H1 (cell line): ENCODE measurements around the gene ABCF3. TPM values are rescaled to one million over a fixed set of nuclear protein-coding genes. Genes with fewer than 3 reads are reported as not detected.

Experiments used
- CTCF ChIA-PET: fragments of 300-600 bp; sonication (Branson Sonifier 250); formaldehyde crosslinking; loops from one replicate; lab custom pipeline; 2021; ENCODE audit not compliant: partially characterized antibody; lab: Charles Lee
- POLR2A ChIA-PET: fragments of 300-600 bp; sonication (Branson Sonifier 250); formaldehyde crosslinking; loops from one replicate; lab custom pipeline; 2021; ENCODE audit warnings: inconsistent platforms; ENCODE audit not compliant: partially characterized antibody; lab: Charles Lee
- DNase-seq, 2 experiments: peaks; one replicate each; pipeline versions ENCODE4 v3.0.0 to v3.0.0-alpha.2; 2010 to 2022; ENCODE audit warnings: low spot score in 2 of 2, low read depth in 1 of 2, mixed read lengths in 1 of 2
- FAIRE-seq: peaks from 2 replicates; lab custom pipeline; 2011; peaks lifted over from hg19 to GRCh38; lab: Jason Lieb, UNC
- H2AFZ ChIP-seq: 2 replicates; pipeline ENCODE4 v1.8.1; 2012; ENCODE audit warnings: low read length, inconsistent platforms
- H2AK5ac ChIP-seq: 2 replicates; pipeline ENCODE4 v1.6.1; 2013; ENCODE audit warnings: low read depth, low read length
- H2BK120ac ChIP-seq: replicated peaks from 2 replicates; pipeline ENCODE3; 2013; ENCODE audit warnings: low read depth, low read length, inconsistent platforms
- H2BK12ac ChIP-seq: 2 replicates; pipeline ENCODE4 v1.6.1; 2013; ENCODE audit warnings: low read depth, low read length
- H2BK15ac ChIP-seq: 2 replicates; pipeline ENCODE4 v1.6.1; 2013; ENCODE audit warnings: low read length
- H2BK20ac ChIP-seq: 2 replicates; pipeline ENCODE4 v1.6.1; 2013; ENCODE audit warnings: low read length
- H2BK5ac ChIP-seq: 2 replicates; pipeline ENCODE4 v1.6.1; 2013; ENCODE audit warnings: low read depth, low read length
- H3K14ac ChIP-seq: 2 replicates; pipeline ENCODE4 v1.6.1; 2013; ENCODE audit warnings: inconsistent platforms; ENCODE audit not compliant: insufficient read length
- H3K18ac ChIP-seq: 2 replicates; pipeline ENCODE4 v1.6.1; 2013; ENCODE audit warnings: low read length; ENCODE audit errors: extremely low read depth
- H3K23ac ChIP-seq: 2 replicates; pipeline ENCODE4 v1.6.1; 2013; ENCODE audit warnings: inconsistent platforms; ENCODE audit not compliant: insufficient read length
- H3K23me2 ChIP-seq: 2 replicates; pipeline ENCODE4 v1.6.1; 2013; ENCODE audit warnings: low read depth, low read length
- H3K27ac ChIP-seq: 2 replicates; pipeline ENCODE4 v1.6.1; 2011; ENCODE audit warnings: low read depth, low read length, inconsistent platforms
- H3K27me3 ChIP-seq, 4 experiments: replicated peaks in 1 of 4; 1 replicate in 1 of 4; 2 replicates in 3 of 4; pipeline versions ENCODE4 v1.6.1 to v1.8.1; 2011 to 2013; ENCODE audit warnings: low read length in 3 of 4, mild to moderate bottlenecking in 3 of 4, inconsistent platforms in 2 of 4, mixed read lengths in 2 of 4, moderate library complexity in 1 of 4; ENCODE audit not compliant: control insufficient read depth in 3 of 4, insufficient read depth in 3 of 4; ENCODE audit errors: extremely low read depth in 1 of 4
- H3K36me3 ChIP-seq, 4 experiments: 2 replicates each; pipeline versions ENCODE4 v1.6.1 to v1.8.1; 2011 to 2013; ENCODE audit warnings: mild to moderate bottlenecking in 4 of 4, low read length in 3 of 4, moderate library complexity in 2 of 4, control low read depth in 1 of 4, inconsistent platforms in 1 of 4; ENCODE audit not compliant: insufficient read depth in 4 of 4, control insufficient read depth in 2 of 4
- H3K4ac ChIP-seq: replicated peaks from 2 replicates; pipeline ENCODE3; 2013; ENCODE audit warnings: low read length, low read depth, mixed read lengths, inconsistent platforms; ENCODE audit not compliant: insufficient read length
- H3K4me1 ChIP-seq, 4 experiments: replicated peaks in 1 of 4; 1 replicate in 1 of 4; 2 replicates in 3 of 4; pipeline versions ENCODE4 v1.6.1 to v1.8.1; 2011 to 2013; ENCODE audit warnings: low read length in 3 of 4, inconsistent platforms in 2 of 4, mixed read lengths in 1 of 4; ENCODE audit not compliant: insufficient read depth in 4 of 4, control insufficient read depth in 3 of 4
- H3K4me2 ChIP-seq, 2 experiments: 2 replicates each; pipeline versions ENCODE4 v1.6.1 to v1.8.1; 2011 to 2013; ENCODE audit warnings: low read depth in 2 of 2, low read length in 2 of 2, control low read depth in 1 of 2, inconsistent platforms in 1 of 2, mild to moderate bottlenecking in 1 of 2; ENCODE audit not compliant: insufficient read depth in 1 of 2
- H3K4me3 ChIP-seq, 4 experiments: fragments of 200-600, 300-600 bp in 1 of 4; sonication (generic), shearing (Covaris generic), sonication (Bioruptor Twin) in 1 of 4; 2 replicates each; pipeline versions ENCODE4 v1.5.1 to v1.8.1; 2011 to 2016; ENCODE audit warnings: low read length in 4 of 4, low read depth in 3 of 4, control low read depth in 2 of 4, inconsistent platforms in 2 of 4, mild to moderate bottlenecking in 2 of 4, mixed read lengths in 1 of 4, moderate library complexity in 1 of 4; ENCODE audit not compliant: insufficient read depth in 2 of 4; ENCODE audit errors: extremely low read depth in 1 of 4
- H3K56ac ChIP-seq: replicated peaks from 2 replicates; pipeline ENCODE3; 2013; ENCODE audit warnings: low read depth, mild to moderate bottlenecking, mixed read lengths, low read length, inconsistent platforms; ENCODE audit not compliant: insufficient read length
- H3K79me1 ChIP-seq: 2 replicates; pipeline ENCODE4 v1.6.1; 2013; ENCODE audit warnings: low read depth, low read length, control low read depth
- H3K79me2 ChIP-seq, 2 experiments: 2 replicates each; pipeline versions ENCODE4 v1.6.1 to v1.8.1; 2012 to 2013; ENCODE audit warnings: low read length in 2 of 2, mild to moderate bottlenecking in 2 of 2, inconsistent platforms in 1 of 2; ENCODE audit not compliant: insufficient read depth in 2 of 2, control insufficient read depth in 1 of 2
- H3K9ac ChIP-seq, 4 experiments: replicated peaks in 1 of 4; 1 replicate in 1 of 4; 2 replicates in 3 of 4; pipeline versions ENCODE4 v1.6.1 to v1.8.1; 2011 to 2013; ENCODE audit warnings: low read depth in 3 of 4, low read length in 3 of 4, control low read depth in 2 of 4, mild to moderate bottlenecking in 2 of 4, moderate library complexity in 2 of 4, inconsistent platforms in 1 of 4; ENCODE audit errors: extremely low read depth in 1 of 4
- H3K9me3 ChIP-seq, 2 experiments: 2 replicates each; pipeline versions ENCODE4 v1.6.1 to v1.8.1; 2012 to 2013; ENCODE audit warnings: mild to moderate bottlenecking in 2 of 2, moderate library complexity in 2 of 2, control low read depth in 1 of 2, inconsistent platforms in 1 of 2, low read depth in 1 of 2, low read length in 1 of 2, mixed read lengths in 1 of 2; ENCODE audit not compliant: insufficient read depth in 2 of 2
- H4K20me1 ChIP-seq, 2 experiments: replicated peaks in 1 of 2; 2 replicates each; pipeline versions ENCODE3 to v1.8.1; 2011 to 2013; ENCODE audit warnings: inconsistent platforms in 2 of 2, low read length in 2 of 2, mild to moderate bottlenecking in 1 of 2; ENCODE audit not compliant: insufficient read depth in 2 of 2, control insufficient read depth in 1 of 2
- H4K5ac ChIP-seq: 2 replicates; pipeline ENCODE4 v1.6.1; 2013; ENCODE audit warnings: low read length, low read depth, mixed read lengths, inconsistent platforms; ENCODE audit not compliant: insufficient read length
- H4K8ac ChIP-seq: 2 replicates; pipeline ENCODE4 v1.8.0; 2013; ENCODE audit warnings: mild to moderate bottlenecking, moderate library complexity, low read length, inconsistent platforms; ENCODE audit not compliant: insufficient read depth; ENCODE audit errors: extremely low read depth
- H4K91ac ChIP-seq: replicated peaks from 2 replicates; pipeline ENCODE3; 2013; ENCODE audit warnings: low read length, mixed read lengths, inconsistent platforms; ENCODE audit not compliant: insufficient read length
- SUZ12 ChIP-seq: fragments of 200-600 bp; sonication (generic); IDR thresholded peaks from 2 replicates; pipeline ENCODE4 v1.6.1; 2012; ENCODE audit warnings: mild to moderate bottlenecking, inconsistent platforms, low read length, moderate library complexity, mixed read lengths
- WGBS, 2 experiments: shearing (Covaris generic) in 1 of 2; methylation state at CpG; one replicate each; pipeline versions ENCODE4 v1.1.6 to v1.1.7; 2013 to 2015; ENCODE audit warnings: low lambda C conversion rate in 2 of 2, mixed read lengths in 2 of 2, inconsistent platforms in 1 of 2, low coverage in 1 of 2, missing lambda C conversion rate in 1 of 2; ENCODE audit not compliant: insufficient replicate concordance in 2 of 2, insufficient coverage in 1 of 2, insufficient read length in 1 of 2; ENCODE audit errors: extremely low coverage in 1 of 2, missing lambda C conversion rate in 1 of 2; 5-methylcytosine and 5-hydroxymethylcytosine counted together
- polyA plus RNA-seq, 7 experiments: library from polyadenylated mRNA; depleted of rRNA in 3 of 7; stranded (reverse) in 5 of 7; unstranded in 2 of 7; fragments of >200 nt in 5 of 7; fragments of 200-250 nt in 2 of 7; gene quantifications; 1 replicate in 5 of 7; 2 replicates in 1 of 7; 4 replicates in 1 of 7; pipeline versions ENCODE4 v1.2.1 to v1.2.3, GENCODE V29; 2011 to 2013; ENCODE audit warnings: missing spikeins in 2 of 7, mixed read lengths in 2 of 7
- total RNA-seq: library from RNA; stranded (reverse); fragmentation: NEBNext Ultra II Directional; extraction: Animal tissue kit (Norgen Biotek cat#: 25700); gene quantifications from 2 replicates; pipeline ENCODE4 v1.2.1, GENCODE V29; 2021
- TF ChIP-seq, protein P1 (sequence below), 3 experiments: IDR thresholded peaks; 1 replicate in 2 of 3; 2 replicates in 1 of 3; pipeline versions ENCODE4 v1.5.1 to v1.6.1; 2011; ENCODE audit warnings: low read length in 3 of 3, mild to moderate bottlenecking in 3 of 3, inconsistent platforms in 2 of 3, low read depth in 1 of 3, moderate library complexity in 1 of 3; ENCODE audit not compliant: insufficient read depth in 1 of 3; ENCODE audit errors: control extremely low read depth in 1 of 3
- TF ChIP-seq, protein P2 (sequence below): IDR thresholded peaks from 2 replicates; pipeline ENCODE4 v1.6.1; 2012; ENCODE audit warnings: low read length, inconsistent platforms

Gene ABCF3
- total and polyA plus RNA-seq, 2 of the 8 experiments (the other 6 are each of a cell fraction or from before 2014, with no cell fraction given), result 51.6 to 57.8 TPM

DNA sequence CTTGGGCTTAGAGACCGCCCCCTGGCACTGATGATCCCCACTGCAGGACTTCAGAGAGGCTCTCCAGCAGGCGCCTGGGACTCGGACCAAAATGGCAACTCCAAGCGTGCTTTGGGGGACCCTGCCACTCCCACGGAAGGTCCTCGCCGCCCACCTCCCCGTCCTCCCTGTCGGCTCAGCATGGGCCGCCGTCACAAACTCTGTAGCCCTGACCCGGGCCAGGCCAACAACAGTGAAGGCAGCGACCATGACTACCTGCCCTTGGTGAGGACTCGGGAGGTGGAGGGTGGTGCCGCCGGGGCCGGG lies 55.1 kb downstream of the ABCF3 start:
- Histone ChIP-seq H2AK5ac (no peak overlapping the region), H3K4me3 (peak overlapping the region in 3 of 4 experiments; percentile 26 to 54 (median 42); a peak in 5 of 8 replicates), H3K4me2 (peak overlapping the region; percentile 37 to 82), H4K8ac (no peak overlapping the region), H3K4me1 (peaks cover 0 to 5% (median 1%) of the 10 kb centered on the region in 4 experiments; a peak in 4 of 7 replicates), H2BK120ac (no peak overlapping the region), H3K23me2 (no peaks in the 10 kb centered on the region; the same call in 1 of the 2 replicates), H3K79me1 (peaks cover 2% of the 10 kb centered on the region), H2BK12ac (no peak overlapping the region), H4K91ac (no peak overlapping the region), H3K9ac (no peak overlapping the region), H3K79me2 (no peaks in the 10 kb centered on the region), H2AFZ (no peak overlapping the region), H3K27ac (no peak overlapping the region), H3K9me3 (no peaks in the 10 kb centered on the region), H3K18ac (no peak overlapping the region), H4K20me1 (peaks cover 8 to 16% of the 10 kb centered on the region in 2 experiments), H3K23ac (no peak overlapping the region), H3K56ac (no peak overlapping the region), H3K27me3 (no peaks in the 10 kb centered on the region; a peak in 2 of 7 replicates), H2BK15ac (no peak overlapping the region), H3K4ac (no peak overlapping the region), H2BK20ac (no peak overlapping the region), H4K5ac (no peak overlapping the region), H3K36me3 (peaks cover 13 to 34% (median 23%) of the 10 kb centered on the region in 4 experiments; a peak in 7 of 8 replicates), H2BK5ac (no peak overlapping the region), H3K14ac (no peak overlapping the region)
- CTCF ChIA-PET, result interaction anchor here (0.6 to 8.9 kb wide), 19 partner anchors 9 to 353 kb away, joined by 3 to 183 read pairs (median 4); partner anchors contain the start of genes EEF1AKMT4 and VWA5B2
- 36% methylated on average over 12 of the region's 17 CpGs; no CpG with 5 or more reads in 1 of the 2 experiments for WGBS, 2 experiments
- POLR2A ChIA-PET, result interaction anchor here (0.9 to 3.4 kb wide), 12 partner anchors 9 to 97 kb away, joined by 3 to 13 read pairs (median 5); partner anchors contain the start of genes CAMK2N2 and EEF1AKMT4
- FAIRE-seq (no peak), DNase-seq (no peak)
- TF ChIP-seq, protein P1, sequence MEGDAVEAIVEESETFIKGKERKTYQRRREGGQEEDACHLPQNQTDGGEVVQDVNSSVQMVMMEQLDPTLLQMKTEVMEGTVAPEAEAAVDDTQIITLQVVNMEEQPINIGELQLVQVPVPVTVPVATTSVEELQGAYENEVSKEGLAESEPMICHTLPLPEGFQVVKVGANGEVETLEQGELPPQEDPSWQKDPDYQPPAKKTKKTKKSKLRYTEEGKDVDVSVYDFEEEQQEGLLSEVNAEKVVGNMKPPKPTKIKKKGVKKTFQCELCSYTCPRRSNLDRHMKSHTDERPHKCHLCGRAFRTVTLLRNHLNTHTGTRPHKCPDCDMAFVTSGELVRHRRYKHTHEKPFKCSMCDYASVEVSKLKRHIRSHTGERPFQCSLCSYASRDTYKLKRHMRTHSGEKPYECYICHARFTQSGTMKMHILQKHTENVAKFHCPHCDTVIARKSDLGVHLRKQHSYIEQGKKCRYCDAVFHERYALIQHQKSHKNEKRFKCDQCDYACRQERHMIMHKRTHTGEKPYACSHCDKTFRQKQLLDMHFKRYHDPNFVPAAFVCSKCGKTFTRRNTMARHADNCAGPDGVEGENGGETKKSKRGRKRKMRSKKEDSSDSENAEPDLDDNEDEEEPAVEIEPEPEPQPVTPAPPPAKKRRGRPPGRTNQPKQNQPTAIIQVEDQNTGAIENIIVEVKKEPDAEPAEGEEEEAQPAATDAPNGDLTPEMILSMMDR (IDR thresholded peaks at IDR 0.05; ENCODE audit: control extremely low read depth in 1 of 3, insufficient read depth in 1 of 3, low read depth in 1 of 3, low read length in 3 of 3), result 0 out of 4 replicates have a peak, but pooled peaks of 1 of the 3 experiments have one; percentile 4
- no peak for TF ChIP-seq SUZ12
- TF ChIP-seq, protein P2, sequence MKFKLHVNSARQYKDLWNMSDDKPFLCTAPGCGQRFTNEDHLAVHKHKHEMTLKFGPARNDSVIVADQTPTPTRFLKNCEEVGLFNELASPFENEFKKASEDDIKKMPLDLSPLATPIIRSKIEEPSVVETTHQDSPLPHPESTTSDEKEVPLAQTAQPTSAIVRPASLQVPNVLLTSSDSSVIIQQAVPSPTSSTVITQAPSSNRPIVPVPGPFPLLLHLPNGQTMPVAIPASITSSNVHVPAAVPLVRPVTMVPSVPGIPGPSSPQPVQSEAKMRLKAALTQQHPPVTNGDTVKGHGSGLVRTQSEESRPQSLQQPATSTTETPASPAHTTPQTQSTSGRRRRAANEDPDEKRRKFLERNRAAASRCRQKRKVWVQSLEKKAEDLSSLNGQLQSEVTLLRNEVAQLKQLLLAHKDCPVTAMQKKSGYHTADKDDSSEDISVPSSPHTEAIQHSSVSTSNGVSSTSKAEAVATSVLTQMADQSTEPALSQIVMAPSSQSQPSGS, result 0 out of 2 replicates have a peak, but pooled peaks have one; percentile 17
